A204.1 (cell line): Measurements from ENCODE around the gene DDX18.
"Not testable (repeated sequence)": the region's sequence is repeated elsewhere in the genome, so short reads cannot be mapped to it uniquely, and the experiment has no call there.

Source experiments
- FAIRE-seq: peaks from 2 replicates; lab custom pipeline; 2012; peaks lifted over from hg19 to GRCh38; lab: Jason Lieb, UNC

DDX18 gene

GRCh38 chr2:117814417-117815264 is at the start of gene DDX18:
DDX18 (plus strand) TSS chr2:117814691; CDS start chr2:117814778, 87 bp downstream.
- FAIRE-seq, result peak; percentile 96

DNA sequence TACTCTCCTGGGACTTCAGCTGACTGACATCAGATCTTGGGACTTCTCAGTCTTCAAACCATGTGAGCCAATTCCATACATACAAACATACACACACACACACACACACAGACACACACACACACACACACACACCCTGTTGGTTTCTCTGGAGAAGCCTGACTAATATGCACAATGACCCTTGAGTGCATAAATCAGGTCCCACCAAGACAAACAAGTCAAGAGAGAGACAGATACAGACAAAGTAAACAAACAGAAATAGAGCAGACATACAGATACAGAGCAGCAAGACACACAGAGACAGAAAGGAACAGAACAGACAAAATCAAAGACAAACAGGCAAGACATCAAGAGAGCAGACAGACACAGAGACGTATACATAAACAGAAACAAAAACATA is 43.8 kb upstream of the DDX18 start:
- no peak for FAIRE-seq

- FAIRE-seq, result peak; percentile 96
Observed at GRCh38 chr2:117771969-117772630, 42.4 kb upstream of the DDX18 start.

DNA sequence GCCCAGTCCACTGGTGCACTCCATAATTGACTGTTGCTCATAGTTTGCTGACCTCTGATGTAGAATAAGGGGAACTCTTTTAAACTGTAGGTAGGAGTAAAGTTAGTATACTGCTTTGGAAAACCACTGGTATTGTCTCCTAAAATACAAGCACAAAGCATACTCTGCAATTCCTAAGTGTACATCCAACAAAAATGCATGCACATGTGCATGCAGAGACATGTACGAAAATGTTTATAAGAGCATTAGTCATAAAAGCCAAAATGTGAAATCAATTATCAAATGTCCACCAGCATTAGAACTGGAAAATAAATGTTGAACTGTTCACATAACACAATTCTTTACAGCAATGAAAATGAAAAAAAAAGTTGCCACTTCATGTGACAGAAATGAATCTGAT is 39.8 kb upstream of the DDX18 start:
- FAIRE-seq, result no peak

GRCh38 chr2:117775703-117776219 is 38.7 kb upstream of the DDX18 start:
- FAIRE-seq, result no peak

GRCh38 chr2:117776888-117777287 is 37.6 kb upstream of the DDX18 start:
- no peak for FAIRE-seq

DNA sequence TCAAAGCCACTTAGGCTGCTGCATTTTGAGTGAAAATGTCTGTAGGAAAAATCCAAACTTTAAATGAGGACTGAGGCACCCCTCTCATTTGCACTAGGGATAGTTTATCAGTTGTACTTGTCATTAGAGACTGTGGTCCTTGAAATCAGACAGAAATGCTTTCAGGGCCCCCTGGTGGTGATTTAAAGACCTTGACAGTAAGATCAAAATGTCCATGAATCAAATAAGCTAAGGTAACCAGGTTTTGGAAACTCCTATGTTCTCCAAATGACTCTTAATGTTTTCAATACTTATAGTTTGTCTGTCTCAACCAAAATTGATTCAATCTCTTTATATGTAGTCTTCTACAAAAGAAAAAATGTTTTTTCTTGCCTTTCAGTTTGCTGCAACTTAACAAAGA is 28.8 kb upstream of the DDX18 start:
- peak; percentile 75 for FAIRE-seq

DNA sequence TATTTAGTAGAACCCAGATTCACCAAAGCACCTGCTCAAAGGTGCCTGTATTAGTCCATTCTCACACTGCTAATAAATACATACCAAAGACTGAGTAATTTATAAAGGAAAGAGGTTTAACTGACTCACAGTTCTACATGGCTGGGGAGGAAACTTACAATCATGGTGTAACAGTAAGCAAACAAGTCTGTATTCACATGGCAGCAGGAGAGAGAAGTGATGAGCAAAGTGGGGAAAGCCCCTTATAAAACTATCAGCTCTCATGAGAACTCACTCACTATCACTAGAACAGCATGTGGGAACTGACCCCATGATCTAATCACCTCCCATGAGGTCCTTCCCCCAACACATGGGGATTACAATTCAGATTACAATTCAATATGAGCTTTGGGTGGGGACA is 28.0 kb upstream of the DDX18 start:
- no peak for FAIRE-seq

DNA sequence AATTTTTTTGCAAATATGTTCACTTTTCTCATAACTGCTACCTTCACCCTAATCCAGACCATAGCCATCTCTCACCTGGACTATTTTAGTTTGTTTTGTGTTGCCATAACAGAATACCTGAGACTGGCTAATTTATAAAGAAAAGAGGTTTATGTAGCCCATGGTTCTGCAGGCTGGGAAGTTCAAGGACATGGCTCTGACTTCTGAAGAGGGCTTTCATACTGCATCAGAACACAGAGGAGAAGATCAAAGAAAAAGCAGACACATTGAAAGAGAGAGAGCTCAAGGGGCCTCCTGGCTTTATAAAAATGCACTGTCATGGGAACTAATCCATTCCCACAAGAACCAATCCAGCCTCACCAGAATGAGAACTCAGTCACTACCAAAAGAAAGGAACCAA is 25.0 kb upstream of the DDX18 start:
- FAIRE-seq, result no peak

DNA sequence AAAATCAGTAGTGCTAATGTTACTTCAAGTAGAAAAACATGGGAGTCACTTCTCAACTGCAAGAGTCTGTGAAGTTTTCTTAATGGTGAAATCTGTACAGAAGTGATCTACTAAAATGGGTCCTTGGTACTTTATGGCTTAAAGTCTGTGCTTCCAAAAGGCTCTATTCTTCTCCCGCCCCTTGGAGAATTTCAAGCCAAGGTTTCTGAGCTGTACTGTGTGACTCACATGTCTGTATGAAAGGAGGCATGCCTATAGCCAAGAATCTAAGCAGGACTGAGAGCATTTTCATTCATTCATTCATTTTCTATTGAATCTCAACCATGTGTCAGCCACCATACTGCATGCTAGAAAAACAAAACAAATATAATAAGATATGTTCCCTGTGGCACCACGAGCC is 19.8 kb upstream of the DDX18 start:
- no peak for FAIRE-seq

- no peak for FAIRE-seq
Observed at GRCh38 chr2:117801826-117802225, 12.7 kb upstream of the DDX18 start.

GRCh38 chr2:117803644-117804325 is 10.7 kb upstream of the DDX18 start:
- FAIRE-seq, result not testable (repeated sequence)

- no peak for FAIRE-seq
Observed at GRCh38 chr2:117812443-117812842, 2.0 kb upstream of the DDX18 start.

DNA sequence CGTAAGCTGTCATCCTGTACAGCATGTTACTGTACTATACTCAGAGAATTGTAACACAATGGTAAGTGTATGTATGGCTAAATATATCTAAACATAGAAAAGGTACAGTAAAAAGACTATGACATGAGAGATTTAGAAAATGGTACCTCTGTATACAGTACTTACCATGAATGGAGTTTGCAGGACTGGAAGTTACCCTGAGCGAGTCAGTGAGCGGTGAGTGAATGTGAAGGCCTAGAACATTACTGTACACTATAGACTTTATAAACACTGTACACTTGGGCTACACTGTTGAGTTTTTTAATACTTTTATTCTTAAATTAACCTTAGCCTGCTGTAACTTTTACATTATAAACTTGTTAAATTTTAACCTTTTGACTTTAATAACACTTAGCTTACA is 1.5 kb downstream of the DDX18 start:
- FAIRE-seq, result no peak

- no peak for FAIRE-seq
Observed at GRCh38 chr2:117818921-117819320, 4.4 kb downstream of the DDX18 start.

GRCh38 chr2:117820444-117820843 is 6.0 kb downstream of the DDX18 start:
- no peak for FAIRE-seq

GRCh38 chr2:117825437-117825836 is 10.9 kb downstream of the DDX18 start:
- FAIRE-seq, result no peak

GRCh38 chr2:117827464-117827863 is 13.0 kb downstream of the DDX18 start:
- FAIRE-seq, result not testable (repeated sequence)

GRCh38 chr2:117828870-117829269 is 14.4 kb downstream of the DDX18 start:
- FAIRE-seq, result no peak

DNA sequence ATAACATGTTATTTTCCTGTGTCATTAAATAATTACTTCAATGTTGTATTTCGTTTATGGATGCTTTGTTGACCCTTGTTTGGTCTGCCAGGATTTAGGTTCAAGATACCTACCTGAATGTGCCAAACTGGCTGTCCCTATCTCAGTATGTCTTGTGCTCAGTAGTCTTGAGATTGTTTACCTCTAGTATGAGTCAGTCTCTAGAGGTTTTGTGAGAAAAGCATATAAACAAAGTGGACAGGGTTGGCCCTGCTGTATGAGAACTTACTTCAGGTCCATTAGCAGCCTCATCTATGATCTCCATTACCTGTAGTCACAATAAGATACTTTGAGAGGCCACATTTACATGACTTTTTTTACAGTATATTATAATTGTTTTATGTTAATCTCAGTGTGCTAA is 17.8 kb downstream of the DDX18 start:
- FAIRE-seq, result no peak

DNA sequence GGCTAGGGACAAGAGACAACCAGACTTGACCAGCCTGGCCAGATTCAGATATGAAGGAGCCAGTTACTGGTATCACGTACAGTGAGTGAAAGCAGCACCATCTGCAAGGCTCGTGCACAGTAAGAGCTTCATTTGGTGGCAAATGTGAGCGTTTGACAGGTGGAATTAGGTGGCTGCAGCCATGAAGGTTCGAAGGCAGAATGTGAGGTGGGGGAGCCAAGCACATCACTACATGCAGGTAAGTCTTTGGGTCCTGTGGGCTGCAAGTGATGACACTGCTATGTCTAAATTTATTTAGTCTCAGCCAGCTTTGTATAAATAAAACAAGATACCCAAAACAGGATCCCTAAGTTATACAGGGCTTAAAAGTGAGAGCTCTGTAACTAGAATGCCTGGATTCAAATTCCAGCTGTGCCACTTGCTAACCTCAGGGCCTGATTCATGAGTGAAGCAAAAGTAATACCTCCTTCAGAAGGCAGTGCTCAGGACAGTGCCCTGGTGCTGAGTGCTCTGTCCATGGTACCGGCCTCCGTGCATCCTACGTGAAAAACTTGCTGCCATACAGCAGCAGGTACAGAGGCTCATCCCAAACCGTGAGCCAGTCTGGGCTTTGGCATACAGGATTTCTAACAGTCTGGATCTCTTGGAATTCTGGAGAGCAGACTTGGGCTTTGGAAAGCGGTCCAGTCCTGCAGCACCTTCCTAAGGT is 18.6 kb downstream of the DDX18 start:
- FAIRE-seq, result no peak

- FAIRE-seq, result no peak
Observed at GRCh38 chr2:117833911-117834310, 19.4 kb downstream of the DDX18 start.
